GM12865 (cell line): ENCODE data around the gene GGTA1.

Experiments
- DNase-seq: peaks from one replicate; pipeline ENCODE4 v3.0.0; 2010; ENCODE audit warnings: low read depth
- H3K4me3 ChIP-seq: 2 replicates; pipeline ENCODE4 v1.5.1; 2011; ENCODE audit warnings: mild to moderate bottlenecking, low read depth, low read length, control low read depth
- CTCF ChIP-seq: IDR thresholded peaks from 2 replicates; pipeline ENCODE4 v1.5.1; 2011; ENCODE audit warnings: low read length, control low read depth, low read depth, inconsistent platforms; ENCODE audit not compliant: insufficient read depth; ENCODE audit errors: missing control alignments

GGTA1 gene

GRCh38 chr9:121499427-121500164 is at the start of gene GGTA1:
Gene GGTA1, minus strand, starts transcription at chr9:121499844. Its CDS starts 31,922 bp downstream, at chr9:121467922.
- TF ChIP-seq CTCF: no peak
- H3K4me3 ChIP-seq: no peak within 1 kb of the TSS
- no peak for DNase-seq

- no peak for DNase-seq
- no peak overlapping the region for H3K4me3 ChIP-seq
- no peak for TF ChIP-seq CTCF
Observed at GRCh38 chr9:121548666-121549065, 49.0 kb upstream of the GGTA1 start.

- peak; percentile 87 for DNase-seq
- H3K4me3 ChIP-seq: no peak overlapping the region
- TF ChIP-seq CTCF: peak; percentile 96
Observed at GRCh38 chr9:121545875-121546423, 46.3 kb upstream of the GGTA1 start.

GRCh38 chr9:121545150-121545874 is 45.7 kb upstream of the GGTA1 start:
- H3K4me3 ChIP-seq: no peak overlapping the region
- no peak for DNase-seq
- TF ChIP-seq CTCF: no peak

- H3K4me3 ChIP-seq: no peak overlapping the region
- no peak for DNase-seq
- no peak for TF ChIP-seq CTCF
Observed at GRCh38 chr9:121542025-121542424, 42.4 kb upstream of the GGTA1 start.

GRCh38 chr9:121541256-121541655 is 41.6 kb upstream of the GGTA1 start:
- TF ChIP-seq CTCF: no peak
- H3K4me3 ChIP-seq: no peak overlapping the region
- DNase-seq: no peak
